ENCODE results near the gene C20orf144. TPM values are rescaled to one million over a fixed set of nuclear protein-coding genes. Genes with fewer than 3 reads are reported as not detected.

C20orf144 gene
- total RNA-seq, 2 donors from 2014 or later = 0.30 TPM; not detected in 1

GRCh38 chr20:33660685-33661058 is 1.5 kb upstream of the C20orf144 start:
- DNase-seq = no peak
- Histone ChIP-seq H3K9ac (ENCODE audit: low read depth in 2 of 2, low read length in 2 of 2) (peak overlapping the region in 1 of 2 donors; percentile 17), H3K27ac (no peak overlapping the region), H3K4me3 (no peak overlapping the region), H3K9me3 (no peaks in the 10 kb centered on the region), H3K27me3 (no peaks in the 10 kb centered on the region), H3K36me3 (no peaks in the 10 kb centered on the region), H3K4me1 (peaks cover under 1% of the 10 kb centered on the region)
- intact Hi-C loops (cut with DNase I) = no loop called here
- no peak for TF ChIP-seq CTCF (IDR thresholded peaks at IDR 0.05)

- Histone ChIP-seq H3K36me3 (no peaks in the 10 kb centered on the region), H3K27ac (peak overlapping the region; percentile 74), H3K9ac (ENCODE audit: low read depth in 2 of 2, low read length in 2 of 2) (peak overlapping the region; percentile 85 to 89), H3K27me3 (no peaks in the 10 kb centered on the region), H3K9me3 (no peaks in the 10 kb centered on the region), H3K4me3 (peak overlapping the region; percentile 55), H3K4me1 (peaks cover 17% of the 10 kb centered on the region)
- intact Hi-C loops (cut with DNase I) = no loop called here
- DNase-seq = peak; percentile 86
- TF ChIP-seq CTCF (IDR thresholded peaks at IDR 0.05) = no peak
Measured at GRCh38 chr20:33663161-33664084, 1.3 kb downstream of the C20orf144 start.

- intact Hi-C loops (cut with DNase I) = no loop called here
- no peak for DNase-seq
Measured at GRCh38 chr20:33664085-33664761, 2.1 kb downstream of the C20orf144 start.

GRCh38 chr20:33664762-33665144 is 2.6 kb downstream of the C20orf144 start:
- no peak for TF ChIP-seq CTCF (IDR thresholded peaks at IDR 0.05)
- H3K4me1 ChIP-seq = peaks cover 17% of the 10 kb centered on the region
- H3K4me3 ChIP-seq = no peak overlapping the region
- DNase-seq = no peak
- intact Hi-C loops (cut with DNase I) = no loop called here
- H3K9me3 ChIP-seq = no peaks in the 10 kb centered on the region
- H3K9ac ChIP-seq (ENCODE audit: low read depth in 2 of 2, low read length in 2 of 2) = peak overlapping the region in 1 of 2 donors; percentile 85
- no peaks in the 10 kb centered on the region for H3K27me3 ChIP-seq
- H3K36me3 ChIP-seq = no peaks in the 10 kb centered on the region
- H3K27ac ChIP-seq = no peak overlapping the region

More at GRCh38 chr20:33664085-33664761, 2.1 kb downstream of the C20orf144 start:
- peak overlapping the region; percentile 70 to 85 for H3K9ac ChIP-seq (ENCODE audit: low read depth in 2 of 2, low read length in 2 of 2)
- peak overlapping the region; percentile 55 for H3K4me3 ChIP-seq
- no peaks in the 10 kb centered on the region for H3K9me3 ChIP-seq
- TF ChIP-seq CTCF (IDR thresholded peaks at IDR 0.05) = no peak
- peaks cover 17% of the 10 kb centered on the region for H3K4me1 ChIP-seq
- H3K36me3 ChIP-seq = no peaks in the 10 kb centered on the region
- H3K27me3 ChIP-seq = no peaks in the 10 kb centered on the region
- peak overlapping the region; percentile 74 for H3K27ac ChIP-seq

- no peak for TF ChIP-seq CTCF (IDR thresholded peaks at IDR 0.05)
- peak; percentile 99 for DNase-seq
- Histone ChIP-seq H3K4me3 (peak within 1 kb of the TSS; percentile 52), H3K4me1 (peaks cover 17% of the 10 kb centered on the region), H3K9me3 (no peaks in the 10 kb centered on the region), H3K27ac (peak within 1 kb of the TSS; percentile 90), H3K9ac (ENCODE audit: low read depth in 2 of 2, low read length in 2 of 2) (peak within 1 kb of the TSS; percentile 83 to 84), H3K27me3 (no peaks in the 10 kb centered on the region), H3K36me3 (no peaks in the 10 kb centered on the region)
- intact Hi-C loops (cut with DNase I) = no loop called here
Measured at GRCh38 chr20:33666293-33667244, 4.4 kb downstream of the C20orf144 start, which contains the start of gene ACTL10. Gene ACTL10, plus strand, starts transcription at chr20:33666943. Its CDS starts 555 bp downstream, at chr20:33667498.

Measured in colonic mucosa (tissue), 4 donors.